Karpas-422 (cell line): ENCODE data around the gene MAP3K13. TPM values are rescaled to one million over a fixed set of nuclear protein-coding genes. Genes with fewer than 3 reads are reported as not detected.
A peak's percentile ranks its signal among the peaks of the same experiment; 100 is the strongest.

Experiments used
- DNase-seq: peaks from one replicate; pipeline ENCODE4 v3.0.0-alpha.2; 2015
- H2AFZ ChIP-seq: fragments of 200-600 bp; sonication (generic); 2 replicates; pipeline ENCODE4 v1.6.1; 2014; ENCODE audit warnings: antibody characterized with exemption, low read length, mixed read lengths
- H3K27ac ChIP-seq: fragments of 200-600 bp; sonication (generic); 2 replicates; pipeline ENCODE4 v1.5.1; 2014; ENCODE audit warnings: mild to moderate bottlenecking, low read length, moderate library complexity
- H3K27me3 ChIP-seq: fragments of 200-600 bp; sonication (generic); 2 replicates; pipeline ENCODE4 v1.6.1; 2014; ENCODE audit warnings: low read length, mixed read lengths
- H3K36me3 ChIP-seq: fragments of 200-600 bp; sonication (generic); 2 replicates; pipeline ENCODE4 v1.6.1; 2014; ENCODE audit warnings: low read length, mixed read lengths; ENCODE audit not compliant: insufficient read depth
- H3K4me1 ChIP-seq: fragments of 200-600 bp; sonication (generic); 2 replicates; pipeline ENCODE4 v1.6.1; 2014; ENCODE audit warnings: mild to moderate bottlenecking, low read length, mixed read lengths
- H3K4me2 ChIP-seq: fragments of 200-600 bp; sonication (generic); 2 replicates; pipeline ENCODE4 v1.6.1; 2014; ENCODE audit warnings: low read length, low read depth, mild to moderate bottlenecking; ENCODE audit not compliant: poor library complexity, severe bottlenecking
- H3K4me3 ChIP-seq: fragments of 200-600 bp; sonication (generic); 2 replicates; pipeline ENCODE4 v1.5.1; 2014; ENCODE audit warnings: mild to moderate bottlenecking, antibody characterized with exemption, low read length, mixed read lengths
- H3K79me2 ChIP-seq: fragments of 200-600 bp; sonication (generic); 2 replicates; pipeline ENCODE4 v1.6.1; 2014; ENCODE audit warnings: mild to moderate bottlenecking, low read length, mixed read lengths
- H3K9ac ChIP-seq: fragments of 200-600 bp; sonication (generic); 2 replicates; pipeline ENCODE4 v1.6.0; 2014; ENCODE audit warnings: low read length
- H3K9me2 ChIP-seq: fragments of 200-600 bp; sonication (generic), shearing (Covaris generic); replicated peaks from 2 replicates; pipeline ENCODE4 v1.6.0; 2014; ENCODE audit warnings: mild to moderate bottlenecking, low read length, moderate library complexity; ENCODE audit not compliant: insufficient read depth
- H3K9me3 ChIP-seq: fragments of 300-700, 200-600 bp; sonication (generic); 2 replicates; pipeline ENCODE4 v1.6.1; 2014; ENCODE audit warnings: low read length, mixed read lengths
- H4K20me1 ChIP-seq: fragments of 200-600 bp; sonication (generic); 2 replicates; pipeline ENCODE4 v1.6.1; 2014; ENCODE audit warnings: mild to moderate bottlenecking, antibody characterized with exemption, low read length, low read depth; ENCODE audit not compliant: insufficient read depth
- total RNA-seq: library from RNA; depleted of rRNA; stranded (reverse); fragments of >200 nt; shearing (Covaris generic); gene quantifications from 2 replicates; pipeline ENCODE4 v1.2.3, GENCODE V29; 2014; ENCODE audit warnings: low replicate concordance

Gene MAP3K13
- total RNA-seq, 1 experiment from 2014 or later: 0.19 TPM

- H3K27ac ChIP-seq: no peak overlapping the region
- no peaks in the 10 kb centered on the region for H3K36me3 ChIP-seq
- DNase-seq: no peak
- no peaks in the 10 kb centered on the region for H3K4me1 ChIP-seq
- H3K4me2 ChIP-seq: no peak overlapping the region
- no peaks in the 10 kb centered on the region for H3K27me3 ChIP-seq
- H2AFZ ChIP-seq: no peak overlapping the region
- no peaks in the 10 kb centered on the region for H4K20me1 ChIP-seq
- no peaks in the 10 kb centered on the region for H3K79me2 ChIP-seq
- H3K4me3 ChIP-seq: no peak overlapping the region
- H3K9ac ChIP-seq: no peak overlapping the region
- no peaks in the 10 kb centered on the region for H3K9me2 ChIP-seq
- H3K9me3 ChIP-seq: no peaks in the 10 kb centered on the region
Measured at GRCh38 chr3:185477316-185477715, 114.4 kb downstream of the MAP3K13 start.

DNA sequence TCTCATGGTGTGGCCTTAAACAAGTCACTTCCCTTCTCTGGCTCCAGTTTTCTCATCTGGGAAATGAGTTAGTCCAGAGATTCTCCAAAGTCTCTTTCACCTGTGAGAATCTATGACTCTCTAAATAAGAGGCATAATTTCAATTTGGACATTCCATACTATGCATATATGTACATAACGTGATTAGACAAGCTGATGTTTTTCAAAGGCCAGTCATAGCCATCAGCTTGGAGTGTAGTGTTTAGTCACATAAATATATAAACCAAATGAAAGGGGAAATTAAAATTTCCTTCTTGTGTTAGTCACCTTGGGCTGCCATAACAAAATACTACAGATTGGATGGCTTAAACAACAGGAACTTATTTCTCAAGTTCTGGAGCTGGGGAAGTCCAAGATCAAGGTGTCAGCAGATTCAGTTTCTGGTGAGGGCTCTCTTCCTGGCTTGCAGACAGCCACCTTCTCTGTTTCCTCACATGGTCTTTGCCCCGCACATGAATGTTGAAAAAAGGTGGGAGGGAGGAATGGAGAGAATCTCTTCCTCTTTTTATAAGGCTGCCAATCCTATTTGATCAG, 116.5 kb downstream of the MAP3K13 start:
- no peak overlapping the region for H3K9ac ChIP-seq
- no peaks in the 10 kb centered on the region for H3K27me3 ChIP-seq
- no peak for DNase-seq
- no peak overlapping the region for H3K4me2 ChIP-seq
- no peaks in the 10 kb centered on the region for H3K4me1 ChIP-seq
- no peak overlapping the region for H2AFZ ChIP-seq
- H3K9me2 ChIP-seq: no peaks in the 10 kb centered on the region
- H3K4me3 ChIP-seq: no peak overlapping the region
- H3K27ac ChIP-seq: no peak overlapping the region
- H3K9me3 ChIP-seq: no peaks in the 10 kb centered on the region
- no peaks in the 10 kb centered on the region for H3K36me3 ChIP-seq
- H4K20me1 ChIP-seq: no peaks in the 10 kb centered on the region
- no peaks in the 10 kb centered on the region for H3K79me2 ChIP-seq

GRCh38 chr3:185484296-185484695, 121.4 kb downstream of the MAP3K13 start:
- H4K20me1 ChIP-seq: no peaks in the 10 kb centered on the region
- H3K9ac ChIP-seq: no peak overlapping the region
- DNase-seq: no peak
- H3K9me2 ChIP-seq: no peaks in the 10 kb centered on the region
- H3K36me3 ChIP-seq: peaks cover 6% of the 10 kb centered on the region; the same call in 1 of the 2 replicates
- no peaks in the 10 kb centered on the region for H3K4me1 ChIP-seq
- H3K9me3 ChIP-seq: no peaks in the 10 kb centered on the region
- no peak overlapping the region for H2AFZ ChIP-seq
- no peaks in the 10 kb centered on the region for H3K27me3 ChIP-seq
- H3K4me2 ChIP-seq: no peak overlapping the region
- H3K79me2 ChIP-seq: no peaks in the 10 kb centered on the region
- H3K4me3 ChIP-seq: no peak overlapping the region
- H3K27ac ChIP-seq: no peak overlapping the region

DNA sequence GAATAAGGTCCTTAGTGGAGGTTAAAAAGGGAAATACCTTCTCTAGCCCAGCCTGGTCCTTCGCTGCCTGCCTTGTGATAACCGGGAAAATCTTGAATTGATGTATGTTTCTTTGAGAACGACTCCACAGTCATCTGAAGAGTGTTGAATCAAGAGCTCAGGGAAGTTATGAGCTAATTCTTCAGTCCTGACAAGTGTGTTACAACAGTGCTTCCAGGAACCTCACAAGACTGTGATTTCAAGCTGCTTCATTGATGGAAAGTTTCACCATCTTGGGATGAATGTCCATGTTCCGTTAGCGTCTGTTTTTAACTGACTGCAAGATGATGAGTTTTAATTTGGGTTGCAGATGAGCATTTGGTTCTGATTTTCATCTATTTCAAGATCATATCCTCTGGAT, 123.5 kb downstream of the MAP3K13 start:
- Histone ChIP-seq H3K4me1 (no peaks in the 10 kb centered on the region), H3K4me3 (no peak overlapping the region), H2AFZ (no peak overlapping the region), H3K36me3 (peaks cover 14% of the 10 kb centered on the region), H3K27ac (no peak overlapping the region), H3K79me2 (no peaks in the 10 kb centered on the region), H3K27me3 (no peaks in the 10 kb centered on the region), H3K9me2 (no peaks in the 10 kb centered on the region), H3K9me3 (no peaks in the 10 kb centered on the region), H3K4me2 (no peak overlapping the region), H3K9ac (no peak overlapping the region), H4K20me1 (no peaks in the 10 kb centered on the region)
- no peak for DNase-seq

DNA sequence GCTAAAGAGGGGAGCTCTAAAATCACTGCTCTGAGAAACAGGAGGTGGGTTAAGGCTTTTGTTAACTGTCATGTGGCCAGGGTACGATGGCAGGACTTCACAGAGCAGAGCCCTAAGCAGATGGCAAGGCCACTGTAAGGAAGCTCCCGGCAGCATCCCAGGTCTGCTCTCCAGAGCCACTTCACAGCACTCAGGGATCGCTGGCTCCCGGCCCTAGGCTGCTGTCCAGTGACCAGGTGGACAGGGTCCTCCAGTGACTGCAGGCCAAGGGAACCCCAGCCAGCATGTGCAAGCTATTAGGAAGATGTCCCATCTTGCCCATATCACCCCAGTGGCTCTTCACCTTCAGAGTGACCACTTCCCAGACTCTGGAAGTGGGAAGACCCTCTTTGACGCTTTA, 125.5 kb downstream of the MAP3K13 start:
- Histone ChIP-seq H3K4me2 (no peak overlapping the region), H4K20me1 (no peaks in the 10 kb centered on the region), H3K27me3 (no peaks in the 10 kb centered on the region), H2AFZ (no peak overlapping the region), H3K27ac (no peak overlapping the region), H3K4me3 (no peak overlapping the region), H3K9me2 (no peaks in the 10 kb centered on the region), H3K79me2 (no peaks in the 10 kb centered on the region), H3K4me1 (no peaks in the 10 kb centered on the region), H3K9me3 (no peaks in the 10 kb centered on the region), H3K36me3 (peaks cover 21% of the 10 kb centered on the region), H3K9ac (no peak overlapping the region)
- no peak for DNase-seq

- Histone ChIP-seq H3K4me1 (no peaks in the 10 kb centered on the region), H3K79me2 (no peaks in the 10 kb centered on the region), H3K27ac (no peak overlapping the region), H3K27me3 (no peaks in the 10 kb centered on the region), H2AFZ (no peak overlapping the region), H3K4me3 (no peak overlapping the region), H3K9me2 (no peaks in the 10 kb centered on the region), H3K4me2 (no peak overlapping the region), H3K9ac (no peak overlapping the region), H3K36me3 (peaks cover 31% of the 10 kb centered on the region), H4K20me1 (no peaks in the 10 kb centered on the region), H3K9me3 (no peaks in the 10 kb centered on the region)
- DNase-seq: no peak
Measured at GRCh38 chr3:185489462-185489861, 126.5 kb downstream of the MAP3K13 start.

- Histone ChIP-seq H3K36me3 (peaks cover 33% of the 10 kb centered on the region), H3K9me3 (no peaks in the 10 kb centered on the region), H3K9ac (no peak overlapping the region), H3K79me2 (no peaks in the 10 kb centered on the region), H3K9me2 (no peaks in the 10 kb centered on the region), H4K20me1 (no peaks in the 10 kb centered on the region), H3K27me3 (no peaks in the 10 kb centered on the region), H3K4me2 (no peak overlapping the region), H3K4me1 (no peaks in the 10 kb centered on the region), H3K27ac (no peak overlapping the region), H3K4me3 (no peak overlapping the region), H2AFZ (no peak overlapping the region)
- no peak for DNase-seq
Measured at GRCh38 chr3:185490241-185490640, 127.3 kb downstream of the MAP3K13 start.

DNA sequence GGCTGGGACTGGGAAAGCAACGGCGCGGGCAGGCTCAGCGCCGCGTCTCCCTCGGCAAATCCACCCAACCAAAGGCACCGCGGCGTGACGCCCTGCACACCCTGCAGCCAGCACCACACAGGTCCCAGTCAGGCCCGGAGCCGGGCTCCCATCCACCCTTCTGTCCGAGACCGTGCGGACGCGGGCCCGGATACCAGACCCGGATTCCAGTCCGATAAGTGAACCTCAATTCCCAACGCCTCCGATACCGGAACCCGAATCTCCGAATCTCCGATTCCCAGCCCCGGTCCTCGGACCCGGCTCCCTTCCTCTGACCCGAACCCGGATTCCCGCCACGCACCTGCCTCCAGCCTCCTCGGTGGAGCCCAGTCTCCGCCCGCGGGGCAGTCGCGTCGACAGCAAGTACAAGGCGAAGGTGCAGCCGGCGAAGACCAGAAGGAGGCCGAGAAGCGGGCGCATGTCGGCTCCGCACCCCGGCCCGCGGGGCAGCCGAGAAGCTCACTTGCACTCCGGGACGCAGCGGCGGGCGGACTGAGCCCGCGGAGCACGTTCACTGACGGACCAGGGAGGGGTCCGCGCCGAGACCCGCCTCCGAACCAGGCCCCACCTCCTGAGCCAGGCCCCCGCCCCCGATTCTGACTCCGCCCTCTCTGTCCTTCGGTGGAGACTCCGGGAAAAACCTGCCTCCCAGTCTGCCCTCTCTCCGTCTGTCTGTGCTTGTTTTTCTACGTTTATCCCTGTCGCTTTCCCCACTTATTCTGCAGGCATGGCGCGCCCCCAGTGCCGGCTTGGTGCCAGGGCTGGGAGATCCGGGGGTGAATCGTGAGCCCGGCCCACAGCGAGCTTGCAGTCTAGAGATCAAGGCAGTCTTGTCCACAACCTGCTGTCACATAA, 135.8 kb downstream of the MAP3K13 start, which contains the start of gene TMEM41A:
TMEM41A (minus strand) TSS at position 533 of the 894 bp plus-strand sequence; CDS start at position 459, 74 bp downstream.
- Histone ChIP-seq H2AFZ (peak within 1 kb of the TSS; percentile 97), H3K4me3 (peak within 1 kb of the TSS; percentile 90), H3K79me2 (peaks cover 21% of the 10 kb centered on the region), H3K27ac (peak within 1 kb of the TSS; percentile 45; the same call in 1 of the 2 replicates), H3K9ac (peak within 1 kb of the TSS; percentile 91), H4K20me1 (0 out of 2 replicates have a peak, but pooled peaks cover 3% of the 10 kb centered on the region), H3K36me3 (peaks cover 21% of the 10 kb centered on the region), H3K4me1 (peaks cover 11% of the 10 kb centered on the region), H3K4me2 (peak within 1 kb of the TSS; percentile 83), H3K9me3 (no peaks in the 10 kb centered on the region), H3K27me3 (no peaks in the 10 kb centered on the region), H3K9me2 (no peaks in the 10 kb centered on the region)
- DNase-seq: peak; percentile 96
